HuH-7 (cell line): ENCODE measurements around the gene CACNG1.
"Not testable (repeated sequence)": the region's sequence is repeated elsewhere in the genome, so short reads cannot be mapped to it uniquely, and the experiment has no call there.

Experiments
- DNase-seq: peaks from one replicate; pipeline ENCODE4 v3.0.0; 2011; ENCODE audit warnings: low spot score

The CACNG1 gene

DNA sequence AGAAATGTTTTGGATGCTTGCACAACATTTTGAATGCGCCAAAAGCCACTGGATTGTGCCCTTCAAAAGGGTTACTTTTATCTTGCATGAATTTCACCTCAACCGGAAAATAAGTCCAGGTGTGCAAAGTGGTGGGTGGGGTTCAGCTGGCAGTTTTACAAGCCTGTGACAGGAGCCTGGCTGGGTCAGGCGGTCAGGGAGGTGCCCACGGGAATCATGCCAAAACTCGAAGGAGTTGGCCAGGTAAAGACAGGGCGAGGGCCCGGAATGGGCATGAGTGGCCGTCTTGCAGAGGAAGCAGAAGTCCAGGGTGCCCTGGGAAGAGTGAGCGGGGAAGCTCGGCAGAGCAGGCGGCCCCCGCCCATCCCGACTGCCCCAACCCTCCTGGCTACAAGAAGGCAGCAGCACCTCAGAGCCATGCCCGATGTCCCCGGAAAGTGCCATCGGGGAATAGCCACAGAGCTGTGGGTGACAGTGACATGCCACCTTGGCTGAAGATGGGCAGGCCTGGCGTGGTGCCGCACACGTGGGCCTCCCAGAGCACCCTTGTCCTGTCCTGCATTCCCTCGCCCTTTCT lies 19.1 kb upstream of the CACNG1 start:
- no peak for DNase-seq

DNA sequence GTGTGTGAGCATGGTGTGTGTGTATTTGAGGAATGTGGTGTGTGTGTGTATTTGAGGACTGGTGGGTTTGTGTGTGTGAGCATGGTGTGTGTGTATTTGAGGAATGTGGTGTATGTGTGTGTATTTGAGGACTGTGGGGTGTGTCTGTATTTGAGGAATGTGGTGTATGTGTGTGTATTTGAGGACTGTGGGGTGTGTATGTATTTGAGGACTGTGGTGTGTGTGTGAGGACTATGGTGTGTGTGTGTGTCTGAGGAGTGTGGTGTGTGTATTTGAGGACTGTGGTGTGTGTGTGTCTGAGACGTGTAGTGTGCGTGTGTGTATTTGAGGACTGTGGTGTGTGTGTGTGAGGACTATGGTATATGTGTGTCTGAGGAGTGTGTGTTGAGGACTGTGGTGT lies 18.0 kb upstream of the CACNG1 start:
- no peak for DNase-seq

DNA sequence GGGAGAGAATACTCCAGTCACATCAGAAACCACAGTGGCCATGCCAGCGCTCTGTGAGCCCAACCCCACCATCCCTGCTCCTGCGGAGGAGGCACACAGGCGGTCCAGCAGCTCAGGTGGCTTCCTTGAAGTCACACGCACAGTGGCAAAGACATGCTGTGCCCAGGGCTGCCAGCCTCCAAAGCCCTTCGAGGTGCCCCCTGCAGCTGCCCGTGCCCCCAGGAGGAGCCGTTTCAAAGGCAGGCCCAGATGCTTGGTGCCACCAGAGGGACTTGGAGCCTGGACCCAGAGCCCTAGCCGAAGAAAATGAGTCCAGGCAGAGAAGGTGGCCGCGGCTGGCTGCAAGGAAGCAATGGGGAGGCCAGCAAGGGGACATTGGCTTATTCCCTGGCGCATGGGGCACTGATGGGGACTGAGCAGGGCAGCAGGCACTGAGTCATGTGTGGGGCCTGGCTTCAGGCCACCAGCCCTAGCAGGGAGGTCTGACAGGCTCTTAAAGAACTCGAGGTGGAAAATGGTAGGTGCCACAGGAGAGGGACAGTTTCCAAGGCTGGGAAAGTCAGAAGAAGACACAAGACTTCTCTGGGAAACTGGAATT lies 17.2 kb upstream of the CACNG1 start:
- DNase-seq: no peak

GRCh38 chr17:67030641-67031040 lies 13.7 kb upstream of the CACNG1 start:
- no peak for DNase-seq

DNA sequence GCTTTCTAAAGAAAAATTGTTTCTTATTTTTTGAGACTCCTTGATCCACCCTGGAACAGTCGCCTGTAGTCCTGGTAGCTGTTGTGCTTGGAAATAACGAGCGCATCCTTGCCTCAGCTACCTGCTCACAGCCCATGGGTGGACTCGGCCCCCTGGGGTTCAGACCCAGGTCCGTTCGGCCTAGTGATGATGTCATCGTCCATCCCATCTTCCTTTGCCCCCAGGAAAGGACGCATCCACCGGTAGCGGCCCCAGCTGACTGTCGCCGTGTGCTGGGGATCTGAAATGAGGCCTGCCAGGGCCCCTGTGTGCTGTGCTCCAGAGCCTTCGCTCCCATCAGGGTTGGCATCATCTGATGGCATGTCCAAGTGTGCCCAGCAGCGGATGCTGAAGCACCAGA lies 12.0 kb upstream of the CACNG1 start:
- no peak for DNase-seq

DNA sequence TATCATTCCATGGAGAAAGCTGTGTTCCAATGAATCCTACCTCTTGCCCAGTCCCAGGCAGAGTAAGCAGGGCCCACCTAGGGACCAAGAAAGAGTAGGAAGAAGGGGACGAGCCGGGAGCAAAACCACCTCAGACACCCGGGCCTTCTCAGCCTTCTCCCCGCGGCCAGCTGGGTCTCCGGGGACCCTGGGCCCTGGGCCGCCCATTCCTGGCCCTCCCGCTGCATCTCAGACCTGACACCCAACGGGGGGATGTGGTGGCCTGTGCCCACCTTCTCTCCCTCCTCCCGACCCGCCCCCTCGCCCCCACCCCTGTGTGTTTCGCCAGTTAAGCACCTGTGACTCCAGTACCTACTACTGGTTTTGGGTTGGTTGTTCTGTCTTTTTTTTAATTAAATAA lies 11.4 kb upstream of the CACNG1 start:
- DNase-seq: no peak

GRCh38 chr17:67033613-67034012 lies 10.7 kb upstream of the CACNG1 start:
- no peak for DNase-seq

DNA sequence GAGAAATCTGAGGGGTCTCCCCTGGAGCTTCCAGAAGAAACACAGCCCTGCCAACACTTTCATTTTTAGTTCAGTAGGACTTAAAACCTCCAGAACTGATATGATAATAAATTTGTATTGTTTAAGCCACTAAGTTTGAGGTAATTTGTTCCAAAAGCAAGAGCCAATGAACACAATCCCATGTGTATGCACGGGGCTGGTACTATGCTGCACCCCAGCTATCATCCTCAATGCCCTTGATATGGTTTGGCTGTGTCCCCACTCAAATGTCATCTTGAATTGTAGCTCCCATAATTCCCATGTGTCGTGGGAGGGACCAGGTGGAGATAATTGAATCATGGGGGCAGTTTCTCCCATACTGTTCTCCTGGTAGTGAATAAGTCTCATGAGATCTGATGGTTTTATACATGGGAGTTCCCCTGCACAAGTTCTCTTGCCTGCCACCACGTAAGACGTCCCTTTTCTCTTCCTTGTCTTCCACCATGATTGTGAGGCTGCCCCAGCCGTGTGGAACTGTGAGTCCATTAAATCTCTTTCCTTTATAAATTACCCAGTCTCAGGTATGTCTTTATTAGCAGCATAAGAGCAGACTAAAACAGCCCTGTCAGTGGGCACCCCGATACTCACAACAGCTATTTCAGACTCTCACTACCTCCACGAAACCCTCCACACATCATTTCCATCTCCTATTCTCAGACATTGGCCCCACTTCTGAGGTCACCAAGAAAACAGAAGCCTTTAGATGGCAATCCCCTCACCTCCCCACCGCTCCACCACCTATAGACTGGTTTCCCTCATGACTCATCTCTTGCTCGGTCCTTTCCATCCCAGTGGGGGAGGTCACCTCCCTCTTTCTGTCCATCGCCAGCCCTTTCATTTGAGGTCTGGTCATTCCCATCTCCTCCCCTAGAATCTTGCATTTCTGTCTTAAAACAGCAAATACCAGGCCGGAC lies 8.9 kb upstream of the CACNG1 start:
- no peak for DNase-seq

DNA sequence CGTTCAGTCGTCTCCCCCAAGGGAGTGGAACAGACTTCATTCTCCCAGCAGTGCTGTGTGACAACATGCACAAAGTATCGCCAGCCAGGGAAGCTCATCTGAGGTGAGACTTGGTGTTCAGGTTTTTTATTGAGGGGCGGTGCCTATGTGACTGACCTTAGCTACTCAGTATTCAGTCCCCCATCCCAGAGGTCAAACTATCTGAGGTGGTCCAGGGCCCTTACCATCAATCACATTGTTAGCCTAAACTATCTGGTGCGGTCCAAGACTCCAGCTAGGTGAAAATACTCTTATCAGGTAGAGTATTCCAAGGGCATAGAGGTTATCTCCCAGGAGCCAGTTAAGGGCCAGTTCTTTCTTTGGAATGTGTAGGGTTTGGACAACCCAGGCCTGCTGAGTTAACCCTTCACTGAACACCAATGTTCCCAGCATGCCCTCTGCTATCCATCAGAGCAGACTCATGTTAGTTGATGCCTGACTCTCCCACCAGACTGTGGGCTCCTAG lies 5.4 kb upstream of the CACNG1 start:
- DNase-seq: no peak

- DNase-seq: no peak
These were observed 3.7 kb upstream of the CACNG1 start for GRCh38 chr17:67040652-67041051.

GRCh38 chr17:67041119-67041518 lies 3.2 kb upstream of the CACNG1 start:
- not testable (repeated sequence) for DNase-seq

GRCh38 chr17:67041531-67041930 lies 2.8 kb upstream of the CACNG1 start:
- DNase-seq: no peak

GRCh38 chr17:67041941-67042899 lies 2.1 kb upstream of the CACNG1 start:
- peak; percentile 36 for DNase-seq

GRCh38 chr17:67043283-67043682 lies 1.1 kb upstream of the CACNG1 start:
- DNase-seq: no peak

- no peak for DNase-seq
These were observed 586 bp downstream of the CACNG1 start for GRCh38 chr17:67044940-67045339.

DNA sequence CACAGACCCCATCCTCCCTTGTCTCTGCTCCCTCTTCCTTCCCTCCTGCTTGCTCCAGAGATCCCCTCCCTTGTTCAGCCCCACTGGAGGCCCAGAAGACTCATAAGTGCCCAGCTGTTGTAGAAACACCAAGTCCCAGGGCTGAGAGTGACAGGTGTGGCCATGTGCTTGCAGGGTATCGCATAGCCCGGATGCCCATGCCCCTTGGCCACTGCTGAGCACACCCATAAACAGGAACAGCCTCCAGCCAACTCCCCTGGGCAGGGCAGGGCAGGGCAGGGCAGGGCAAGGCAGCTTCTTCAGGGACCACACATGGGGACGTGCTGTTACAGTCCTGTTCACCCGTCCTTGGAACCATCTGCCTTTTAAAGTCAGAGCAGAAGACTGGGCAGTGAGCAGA lies 2.0 kb downstream of the CACNG1 start:
- no peak for DNase-seq

DNA sequence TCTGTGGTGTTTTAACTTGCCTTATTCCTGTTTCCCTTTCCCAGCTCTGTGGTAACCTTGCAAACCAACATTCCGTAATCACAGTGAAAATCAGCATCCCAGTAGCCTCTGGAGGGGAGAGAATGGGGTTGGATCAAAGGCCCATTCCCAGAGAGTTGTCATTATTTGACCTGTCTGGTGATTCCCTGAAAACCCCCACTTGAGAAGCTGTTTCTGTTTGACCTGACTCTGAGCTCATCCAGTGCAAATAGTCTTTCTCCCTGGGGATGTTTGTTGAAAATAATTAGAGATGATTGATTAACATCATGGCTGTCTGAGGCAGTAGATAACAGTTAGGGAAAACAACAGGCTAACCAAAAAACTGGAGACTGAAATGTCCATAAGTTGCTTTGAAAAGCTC lies 3.0 kb downstream of the CACNG1 start:
- DNase-seq: no peak

- no peak for DNase-seq
These were observed 4.8 kb downstream of the CACNG1 start for GRCh38 chr17:67049025-67049739.

DNA sequence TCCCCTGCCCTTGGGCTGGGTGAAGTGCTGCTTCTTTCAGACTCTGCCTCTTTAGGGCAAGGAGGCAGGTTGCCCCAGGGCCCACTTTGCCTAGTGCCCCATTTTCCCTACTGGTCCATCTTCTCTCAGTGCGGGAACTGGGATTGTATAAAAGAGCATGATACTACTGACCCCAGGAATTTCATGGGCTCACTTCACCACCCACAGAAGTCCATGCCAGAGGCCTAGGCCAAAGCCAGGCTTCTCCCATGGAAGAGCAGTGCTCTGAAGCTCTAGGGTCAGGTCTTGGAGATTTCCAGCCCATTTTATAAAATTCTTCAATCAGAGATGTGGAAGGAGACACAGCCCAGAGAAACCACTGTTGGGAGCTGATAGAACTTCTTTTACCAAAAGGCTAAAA lies 5.7 kb downstream of the CACNG1 start:
- no peak for DNase-seq

DNA sequence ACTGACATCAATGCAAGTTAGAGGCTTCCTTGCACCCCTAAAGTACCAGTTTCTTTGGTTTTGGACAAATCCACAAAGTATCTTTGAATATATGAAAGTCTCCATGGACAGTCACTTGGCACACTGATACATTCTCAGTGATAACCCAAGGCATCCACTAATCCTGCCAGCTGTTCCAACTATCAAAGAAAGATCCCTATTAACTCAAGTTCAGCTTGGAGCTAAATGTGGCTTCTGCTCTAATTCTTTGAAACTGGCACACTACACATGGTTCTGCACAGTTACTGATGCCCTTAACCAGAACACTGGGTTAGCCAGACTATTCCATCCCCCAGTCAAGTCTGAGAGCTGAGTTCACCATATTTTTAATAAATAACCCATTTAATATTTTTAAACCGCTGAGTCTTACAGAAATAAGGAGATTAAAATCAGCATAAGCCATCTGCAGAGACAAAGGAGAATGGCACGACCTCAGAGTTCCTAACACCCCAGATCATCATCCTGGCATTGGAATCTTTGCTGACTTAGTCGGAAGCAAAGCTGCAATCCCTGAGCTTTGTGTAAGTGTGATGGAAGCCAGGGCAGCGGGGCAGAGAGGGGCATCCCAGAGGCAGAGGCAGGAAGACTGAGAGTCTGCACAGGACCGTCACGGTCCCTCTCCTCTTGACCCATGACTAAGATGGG lies 6.3 kb downstream of the CACNG1 start:
- no peak for DNase-seq

DNA sequence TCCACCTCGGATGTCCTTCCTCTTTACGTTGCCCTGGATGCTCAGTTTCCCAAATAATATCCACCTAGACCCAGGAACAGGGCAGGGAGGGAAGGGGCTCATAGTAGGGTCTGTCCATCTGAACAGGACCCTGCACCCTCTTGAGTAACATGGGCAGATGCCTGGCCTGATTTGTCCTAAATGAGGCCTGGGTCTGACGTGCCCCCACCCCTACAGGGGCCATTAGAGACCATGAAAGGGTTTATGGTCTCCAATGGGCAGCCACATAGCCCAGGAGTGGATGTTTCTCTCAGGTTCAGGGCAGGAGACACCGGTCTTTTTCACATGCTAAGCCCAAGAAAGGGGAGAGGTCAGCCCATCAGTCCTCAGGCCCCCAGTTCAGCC lies 6.8 kb downstream of the CACNG1 start:
- DNase-seq: no peak
